ENCODE results near the gene BDH1. TPM values are rescaled to one million over a fixed set of nuclear protein-coding genes. Genes with fewer than 3 reads are reported as not detected.
"Not testable (repeated sequence)": the region's sequence is repeated elsewhere in the genome, so short reads cannot be mapped to it uniquely, and the experiment has no call there.

The BDH1 gene
- total and polyA plus RNA-seq, 8 donors, result 15.5 to 22.0 (median 19.3) TPM

DNA sequence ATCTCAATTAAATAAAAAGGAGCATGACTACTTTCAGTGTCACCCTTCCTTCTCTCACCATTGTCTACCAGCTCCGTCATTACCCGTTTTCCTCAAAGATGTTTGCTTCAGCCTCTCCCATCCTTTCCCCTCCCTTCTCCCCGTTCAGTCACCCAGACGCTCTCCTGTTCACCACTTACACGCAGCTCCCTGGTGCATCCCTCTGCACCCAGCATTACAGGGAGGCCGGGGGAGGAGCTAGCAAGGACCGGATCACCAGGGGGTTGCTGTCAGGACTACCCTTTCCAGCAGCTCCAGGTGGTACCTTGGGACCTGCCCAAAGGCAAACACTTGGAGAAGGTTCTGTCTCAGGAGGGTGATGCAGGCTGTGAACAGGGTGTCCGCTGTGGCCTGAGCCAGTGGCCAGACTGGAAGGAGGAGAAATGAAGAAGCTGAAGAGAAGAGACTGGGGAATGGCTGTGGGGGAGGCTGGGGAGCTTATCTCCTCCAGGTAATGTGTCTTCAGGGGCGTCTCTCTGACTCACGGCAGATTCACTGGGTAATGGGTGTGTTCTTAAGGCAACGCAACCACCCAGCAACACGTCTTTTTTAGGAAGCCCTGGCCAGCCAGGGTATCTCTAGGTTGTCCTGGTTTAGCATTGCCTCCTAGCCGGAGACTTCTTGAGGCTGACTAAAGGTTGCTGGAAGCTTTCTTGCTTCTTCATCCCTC lies 21.8 kb upstream of the BDH1 start:
- Histone ChIP-seq H3K27me3 (no peaks in the 10 kb centered on the region), H3K9me3 (peaks cover 0 to 3% of the 10 kb centered on the region in 2 donors), H3K4me1 (no peaks in the 10 kb centered on the region), H3K36me3 (no peaks in the 10 kb centered on the region), H3K4me3 (no peak overlapping the region), H3K27ac (no peak overlapping the region)
- ATAC-seq (no peak), DNase-seq (no peak)
- intact Hi-C loops (cut with DNase I), result no loop called here
- TF ChIP-seq, protein P1, sequence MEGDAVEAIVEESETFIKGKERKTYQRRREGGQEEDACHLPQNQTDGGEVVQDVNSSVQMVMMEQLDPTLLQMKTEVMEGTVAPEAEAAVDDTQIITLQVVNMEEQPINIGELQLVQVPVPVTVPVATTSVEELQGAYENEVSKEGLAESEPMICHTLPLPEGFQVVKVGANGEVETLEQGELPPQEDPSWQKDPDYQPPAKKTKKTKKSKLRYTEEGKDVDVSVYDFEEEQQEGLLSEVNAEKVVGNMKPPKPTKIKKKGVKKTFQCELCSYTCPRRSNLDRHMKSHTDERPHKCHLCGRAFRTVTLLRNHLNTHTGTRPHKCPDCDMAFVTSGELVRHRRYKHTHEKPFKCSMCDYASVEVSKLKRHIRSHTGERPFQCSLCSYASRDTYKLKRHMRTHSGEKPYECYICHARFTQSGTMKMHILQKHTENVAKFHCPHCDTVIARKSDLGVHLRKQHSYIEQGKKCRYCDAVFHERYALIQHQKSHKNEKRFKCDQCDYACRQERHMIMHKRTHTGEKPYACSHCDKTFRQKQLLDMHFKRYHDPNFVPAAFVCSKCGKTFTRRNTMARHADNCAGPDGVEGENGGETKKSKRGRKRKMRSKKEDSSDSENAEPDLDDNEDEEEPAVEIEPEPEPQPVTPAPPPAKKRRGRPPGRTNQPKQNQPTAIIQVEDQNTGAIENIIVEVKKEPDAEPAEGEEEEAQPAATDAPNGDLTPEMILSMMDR (IDR thresholded peaks at IDR 0.05), result no peak

DNA sequence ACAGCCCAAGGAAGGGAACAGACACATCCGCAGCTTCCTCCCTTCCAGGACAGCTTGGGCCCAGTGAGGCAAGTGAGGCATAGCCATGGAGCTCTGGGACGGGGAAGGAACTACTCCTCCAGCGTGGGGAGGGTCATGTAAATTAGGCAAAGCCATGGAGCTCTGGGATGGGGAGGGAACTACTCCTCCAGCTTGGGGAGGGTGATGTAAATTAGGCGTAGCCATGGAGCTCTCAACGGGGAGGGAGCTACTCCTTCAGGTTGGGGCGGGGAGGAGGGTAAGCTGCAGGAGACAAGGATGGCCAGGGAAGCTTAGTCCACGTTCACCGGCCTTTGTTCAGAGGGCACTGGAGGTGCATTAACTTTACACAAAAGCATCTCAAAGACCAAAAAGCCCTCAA lies 21.1 kb upstream of the BDH1 start:
- Histone ChIP-seq H3K4me1 (no peaks in the 10 kb centered on the region), H3K36me3 (no peaks in the 10 kb centered on the region), H3K27ac (no peak overlapping the region), H3K4me3 (no peak overlapping the region), H3K9me3 (peaks cover 0 to 3% of the 10 kb centered on the region in 2 donors), H3K27me3 (no peaks in the 10 kb centered on the region)
- DNase-seq (no peak), ATAC-seq (no peak)
- TF ChIP-seq, protein P1 (IDR thresholded peaks at IDR 0.05), result no peak
- intact Hi-C loops (cut with DNase I), result no loop called here

DNA sequence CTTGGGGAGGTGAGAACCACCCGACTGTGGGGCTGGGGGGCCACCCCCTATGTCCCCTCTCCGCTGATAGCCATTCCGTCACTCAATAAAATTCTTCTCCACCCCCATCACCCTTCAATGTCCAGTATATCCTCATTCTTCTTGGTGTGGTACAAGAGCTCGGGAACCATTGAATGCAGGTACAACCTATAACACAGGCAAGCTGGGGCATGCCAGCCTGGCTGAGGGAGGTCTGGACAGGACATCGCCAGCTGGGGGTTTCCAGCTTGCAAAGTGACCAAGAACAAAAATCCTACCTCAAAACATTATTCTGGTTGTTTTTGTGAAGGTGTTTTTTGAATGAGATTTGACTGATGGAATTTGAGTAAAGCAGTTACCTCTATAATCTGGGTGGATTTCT lies 19.6 kb upstream of the BDH1 start:
- intact Hi-C loops (cut with DNase I), result no loop called here
- TF ChIP-seq, protein P1 (IDR thresholded peaks at IDR 0.05), result no peak
- Histone ChIP-seq H3K27me3 (no peaks in the 10 kb centered on the region), H3K4me1 (no peaks in the 10 kb centered on the region), H3K27ac (no peak overlapping the region), H3K4me3 (no peak overlapping the region), H3K9me3 (peaks cover 0 to 3% of the 10 kb centered on the region in 2 donors), H3K36me3 (no peaks in the 10 kb centered on the region)
- DNase-seq (no peak), ATAC-seq (no peak)

DNA sequence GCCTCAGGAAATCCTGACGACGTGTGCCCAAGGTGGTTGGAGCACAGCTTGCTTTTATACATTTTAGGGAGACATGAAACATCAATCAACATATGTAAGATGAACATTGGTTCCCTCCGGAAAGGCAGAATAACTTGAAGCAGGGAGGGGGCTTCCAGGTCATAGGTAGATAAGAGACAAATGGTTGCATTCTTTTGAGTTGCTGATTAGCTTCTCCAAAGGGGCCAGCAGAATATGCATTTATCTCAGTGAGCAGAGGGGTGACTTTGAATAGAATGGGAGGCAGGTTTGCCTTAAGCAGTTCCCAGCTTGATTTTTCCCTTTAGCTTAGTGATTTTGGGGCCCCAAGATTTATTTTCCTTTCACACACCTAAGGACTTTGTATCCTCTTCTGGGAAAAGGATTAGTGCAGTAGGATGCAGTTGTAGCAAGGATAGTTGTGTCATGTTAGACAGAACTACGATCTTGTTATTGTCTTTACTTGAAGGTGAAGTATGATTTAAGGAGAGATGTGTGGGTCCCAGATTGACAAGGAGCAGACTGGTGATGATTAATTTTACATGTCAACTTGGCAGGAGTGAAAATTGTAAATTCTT lies 18.7 kb upstream of the BDH1 start:
- DNase-seq; H3K9me3 ChIP-seq; H3K4me3 ChIP-seq; H3K27ac ChIP-seq; H3K27me3 ChIP-seq; intact Hi-C loops (cut with DNase I); H3K36me3 ChIP-seq; ATAC-seq; H3K4me1 ChIP-seq: not testable (repeated sequence)

DNA sequence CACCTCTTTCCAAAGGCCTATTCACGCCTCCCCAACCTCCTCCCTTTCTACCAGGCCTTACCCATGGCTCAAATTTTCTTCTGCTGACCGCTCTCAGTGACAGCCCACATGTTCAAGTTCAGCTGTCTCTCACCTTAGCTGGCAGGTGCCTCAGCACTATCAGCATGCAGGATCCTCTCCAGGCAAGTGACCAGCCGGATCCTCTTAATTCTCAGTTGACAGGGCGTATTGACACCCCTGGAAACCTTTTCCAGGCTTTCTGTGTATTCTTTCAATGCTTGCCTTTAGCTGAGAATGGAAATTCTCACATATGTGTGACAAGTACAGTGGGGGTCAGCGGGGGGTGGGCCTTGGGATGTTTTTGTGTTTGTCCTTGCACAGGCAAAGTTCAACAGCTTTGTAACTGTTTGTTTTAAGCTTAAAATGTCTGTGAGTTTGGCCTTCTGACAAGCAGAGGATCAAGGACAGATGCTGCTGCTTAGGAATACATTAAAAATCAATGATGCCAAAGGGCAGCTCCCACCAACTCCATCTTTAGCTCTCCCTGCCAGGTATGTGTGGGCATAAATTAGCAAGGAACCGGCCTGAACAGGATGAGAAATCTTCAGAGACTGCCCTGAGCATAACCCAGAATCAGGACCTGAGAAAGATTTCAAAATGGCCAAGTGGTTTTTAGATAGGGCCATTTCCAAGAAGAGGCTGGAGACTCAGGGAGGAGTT lies 17.4 kb upstream of the BDH1 start:
- Histone ChIP-seq H3K27me3 (no peaks in the 10 kb centered on the region), H3K9me3 (no peaks in the 10 kb centered on the region), H3K27ac (no peak overlapping the region), H3K36me3 (no peaks in the 10 kb centered on the region), H3K4me3 (no peak overlapping the region), H3K4me1 (no peaks in the 10 kb centered on the region)
- TF ChIP-seq, protein P1 (IDR thresholded peaks at IDR 0.05), result no peak
- no peak for DNase-seq
- intact Hi-C loops (cut with DNase I), result no loop called here
- ATAC-seq, result no peak

DNA sequence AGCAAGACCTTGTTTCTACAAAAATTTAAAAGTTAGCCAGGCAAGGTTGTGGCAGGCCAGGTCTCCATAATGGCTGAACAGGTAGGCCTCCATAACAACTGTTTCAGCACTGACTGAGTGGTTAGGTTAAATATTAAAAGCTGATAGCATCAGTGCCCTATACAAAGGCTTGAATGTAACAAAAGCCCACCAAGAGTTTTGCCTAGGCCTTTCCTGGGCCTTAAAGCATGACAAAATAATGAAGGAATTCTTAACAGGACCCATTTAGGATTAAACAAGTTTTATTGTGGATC lies 16.1 kb upstream of the BDH1 start:
- H3K27ac ChIP-seq; ATAC-seq; H3K4me3 ChIP-seq; H3K36me3 ChIP-seq; intact Hi-C loops (cut with DNase I); H3K4me1 ChIP-seq; DNase-seq; H3K9me3 ChIP-seq; H3K27me3 ChIP-seq: not testable (repeated sequence)

DNA sequence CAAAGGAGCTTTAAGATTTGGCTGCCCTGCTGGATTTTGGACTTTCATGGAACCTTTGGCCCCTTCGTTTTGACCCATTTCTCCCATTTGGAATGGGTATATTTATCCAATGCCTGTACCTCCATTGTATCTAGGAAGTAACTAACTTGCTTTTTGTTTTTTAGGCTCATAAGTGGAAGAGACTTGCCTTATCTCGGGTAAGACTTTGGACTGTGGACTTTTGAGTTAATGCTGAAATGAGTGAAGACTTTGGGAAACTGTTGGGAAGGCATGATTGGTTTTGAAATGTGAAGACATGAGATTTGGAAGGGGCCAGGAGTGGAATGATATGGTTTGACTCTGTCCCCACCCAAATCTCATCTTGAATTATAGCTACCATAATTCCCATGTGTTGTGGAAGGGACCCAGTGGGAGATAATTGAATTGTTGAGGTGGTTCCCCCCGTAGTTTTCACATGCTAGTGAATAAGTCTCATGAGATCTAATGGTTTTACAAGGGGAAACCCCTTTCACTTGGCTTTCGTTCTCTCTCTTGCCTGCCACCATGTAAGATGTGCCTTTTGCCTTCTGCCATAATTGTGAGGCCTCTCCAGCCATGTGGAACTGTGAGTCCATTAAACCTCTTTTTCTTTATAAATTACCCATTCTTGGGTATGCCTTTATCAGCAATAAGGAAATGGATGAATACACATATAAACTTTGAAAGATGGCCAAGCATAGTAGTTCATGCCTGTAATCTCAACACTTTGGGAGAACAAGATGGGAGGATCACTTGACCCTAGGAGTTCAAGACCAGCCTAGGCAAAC lies 15.5 kb upstream of the BDH1 start:
- intact Hi-C loops (cut with DNase I); H3K4me3 ChIP-seq; ATAC-seq; H3K36me3 ChIP-seq; H3K27me3 ChIP-seq; H3K27ac ChIP-seq; H3K4me1 ChIP-seq; DNase-seq; H3K9me3 ChIP-seq: not testable (repeated sequence)

DNA sequence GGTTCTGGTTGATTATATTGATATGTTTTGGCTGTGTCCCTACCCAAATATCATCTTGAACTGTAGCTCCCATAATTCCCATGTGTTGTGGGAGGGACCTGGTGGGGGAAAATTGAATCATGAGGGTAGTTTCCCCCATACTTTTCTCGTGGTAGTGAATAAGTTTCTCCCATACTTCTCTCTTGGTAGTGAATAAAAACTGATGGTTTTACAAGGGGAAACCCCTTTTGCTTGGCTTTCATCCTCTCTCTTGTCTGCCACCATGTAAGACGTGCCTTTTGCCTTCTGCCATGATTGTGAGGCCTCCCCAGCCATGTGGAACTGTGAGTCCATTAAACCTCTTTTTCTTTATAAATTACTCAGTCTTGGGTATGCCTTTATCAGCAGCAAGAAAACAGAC lies 13.7 kb upstream of the BDH1 start:
- intact Hi-C loops (cut with DNase I); DNase-seq; ATAC-seq: not testable (repeated sequence)

More for the DNA sequence above, 13.7 kb upstream of the BDH1 start:
- H3K27ac ChIP-seq, H3K4me3 ChIP-seq, H3K4me1 ChIP-seq, H3K36me3 ChIP-seq, H3K27me3 ChIP-seq: not testable (repeated sequence)
- H3K9me3 ChIP-seq, result peaks cover 0 to 11% of the 10 kb centered on the region in 2 donors
